Right lobe of liver (tissue), 4 donors: ENCODE results near the gene CYP51A1.

Experiments
- POLR2A ChIP-seq: fragments of 450-650 bp; IDR thresholded peaks from one replicate; pipeline ENCODE4 v1.6.1; 2017; ENCODE audit warnings: antibody characterized with exemption, mild to moderate bottlenecking
- TF ChIP-seq, protein P1 (sequence below), 4 donors: fragments of 200-600 bp in 3 of 4; fragments of 450-650 bp in 1 of 4; IDR thresholded peaks; one replicate each; pipeline versions ENCODE4 v1.5.1 to v1.8.0; 2016 to 2022; ENCODE audit warnings: antibody characterized with exemption in 4 of 4, mild to moderate bottlenecking in 2 of 4
- donor health status: DM: no; HTN: no; CAD: no.
- donor health status: DM: no; HTN: no; CAD: no.
- donor health status: DM: no; HTN: yes; CAD: no.

GRCh38 chr7:92155108-92155739 lies 20.9 kb upstream of the CYP51A1 start:
- TF ChIP-seq, protein P1, sequence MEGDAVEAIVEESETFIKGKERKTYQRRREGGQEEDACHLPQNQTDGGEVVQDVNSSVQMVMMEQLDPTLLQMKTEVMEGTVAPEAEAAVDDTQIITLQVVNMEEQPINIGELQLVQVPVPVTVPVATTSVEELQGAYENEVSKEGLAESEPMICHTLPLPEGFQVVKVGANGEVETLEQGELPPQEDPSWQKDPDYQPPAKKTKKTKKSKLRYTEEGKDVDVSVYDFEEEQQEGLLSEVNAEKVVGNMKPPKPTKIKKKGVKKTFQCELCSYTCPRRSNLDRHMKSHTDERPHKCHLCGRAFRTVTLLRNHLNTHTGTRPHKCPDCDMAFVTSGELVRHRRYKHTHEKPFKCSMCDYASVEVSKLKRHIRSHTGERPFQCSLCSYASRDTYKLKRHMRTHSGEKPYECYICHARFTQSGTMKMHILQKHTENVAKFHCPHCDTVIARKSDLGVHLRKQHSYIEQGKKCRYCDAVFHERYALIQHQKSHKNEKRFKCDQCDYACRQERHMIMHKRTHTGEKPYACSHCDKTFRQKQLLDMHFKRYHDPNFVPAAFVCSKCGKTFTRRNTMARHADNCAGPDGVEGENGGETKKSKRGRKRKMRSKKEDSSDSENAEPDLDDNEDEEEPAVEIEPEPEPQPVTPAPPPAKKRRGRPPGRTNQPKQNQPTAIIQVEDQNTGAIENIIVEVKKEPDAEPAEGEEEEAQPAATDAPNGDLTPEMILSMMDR (IDR thresholded peaks at IDR 0.05): no peak
- TF ChIP-seq POLR2A: no peak
